ENCODE measurements around the gene SYT13.

GRCh38 chr11:45250035-45250718 is 36.0 kb downstream of the SYT13 start:
- no peak for TF ChIP-seq CTCF (IDR thresholded peaks at IDR 0.05; ENCODE audit: poor library complexity)
- no peak for TF ChIP-seq EZH2 (IDR thresholded peaks at IDR 0.05; ENCODE audit: borderline replicate concordance)
- no peak for TF ChIP-seq EZH2phosphoT487 (IDR thresholded peaks at IDR 0.05; ENCODE audit: low read depth, severe bottlenecking, unreplicated experiment)
